Inferior parietal cortex (tissue), 1 donor: Measurements from ENCODE around the gene NPS.

Source experiments
- DNase-seq: peaks from one replicate; pipeline ENCODE4 v3.0.0-alpha.2; 2016; ENCODE audit errors: extremely low spot score

The NPS gene

DNA sequence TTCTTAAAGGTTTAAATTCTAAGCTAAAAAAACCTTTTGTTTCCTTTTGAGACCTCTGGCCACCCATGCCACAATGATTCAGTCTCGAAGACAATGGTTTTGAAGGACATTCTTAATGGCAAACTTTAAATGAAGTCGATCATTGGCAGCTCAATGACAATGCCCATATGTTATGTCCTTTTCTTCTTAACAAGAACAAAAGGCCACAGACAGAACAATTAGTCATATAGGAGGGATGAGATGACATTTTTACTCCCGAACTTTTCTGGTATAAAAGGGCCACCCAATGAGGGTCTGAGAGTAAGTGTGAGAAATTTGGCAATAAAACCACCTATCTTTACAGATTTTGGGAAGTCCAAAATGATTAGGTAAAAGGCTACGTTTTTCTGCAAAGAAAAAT, at the start of gene NPS:
Gene NPS, plus strand, starts transcription at position 301 of the 400 bp plus-strand sequence. Its CDS starts 60 bp downstream, at position 361.
- no peak for DNase-seq

GRCh38 chr10:127500127-127500526, 49.0 kb upstream of the NPS start:
- no peak for DNase-seq

- DNase-seq = no peak
Measured at GRCh38 chr10:127506094-127506493, 43.0 kb upstream of the NPS start.

GRCh38 chr10:127522298-127522697, 26.8 kb upstream of the NPS start:
- DNase-seq = no peak

GRCh38 chr10:127523476-127523875, 25.6 kb upstream of the NPS start:
- DNase-seq = no peak

- no peak for DNase-seq
Measured at GRCh38 chr10:127524229-127524628, 24.9 kb upstream of the NPS start.

- DNase-seq = no peak
Measured at GRCh38 chr10:127524908-127525665, 24.0 kb upstream of the NPS start.

DNA sequence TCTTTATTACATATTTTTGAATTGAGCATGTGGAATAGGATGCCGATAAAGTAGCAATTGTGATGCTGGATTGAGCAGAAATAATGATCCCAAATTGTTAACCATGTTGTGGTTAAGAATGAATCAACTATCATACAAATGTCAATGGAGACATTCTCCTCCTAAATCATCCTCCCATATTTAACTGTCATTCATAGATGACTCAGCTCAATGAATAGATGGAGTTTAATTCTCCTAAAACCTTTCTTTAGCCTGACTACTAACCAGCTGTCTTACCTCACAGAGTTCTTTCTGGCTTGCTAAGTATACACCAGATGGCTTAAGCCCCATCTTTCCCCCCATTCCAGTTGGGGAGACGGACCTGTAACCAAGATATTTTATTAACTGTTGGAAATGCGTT, 23.4 kb upstream of the NPS start:
- DNase-seq = no peak

DNA sequence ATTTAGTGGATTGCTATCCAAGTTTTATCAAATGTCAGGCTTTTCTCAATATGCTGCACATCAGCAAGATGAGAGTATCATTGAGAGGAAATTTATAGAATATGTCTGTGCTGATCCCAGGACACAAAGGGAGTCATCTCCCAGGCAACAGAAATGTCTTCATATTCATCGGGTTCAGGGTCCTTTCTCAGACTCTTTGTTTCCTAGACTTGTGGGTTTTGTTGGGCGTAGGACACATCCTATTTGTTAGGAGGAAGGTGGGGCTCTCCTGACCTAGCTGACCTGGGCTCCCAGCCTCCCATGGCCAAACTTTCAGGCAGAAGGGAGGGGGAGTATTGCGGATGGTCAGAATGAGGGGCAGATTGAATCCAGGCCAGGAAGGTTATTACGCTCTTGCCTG, 22.9 kb upstream of the NPS start:
- no peak for DNase-seq

- no peak for DNase-seq
Measured at GRCh38 chr10:127527320-127527719, 21.8 kb upstream of the NPS start.

GRCh38 chr10:127527891-127528290, 21.2 kb upstream of the NPS start:
- peak; percentile 35 for DNase-seq

DNA sequence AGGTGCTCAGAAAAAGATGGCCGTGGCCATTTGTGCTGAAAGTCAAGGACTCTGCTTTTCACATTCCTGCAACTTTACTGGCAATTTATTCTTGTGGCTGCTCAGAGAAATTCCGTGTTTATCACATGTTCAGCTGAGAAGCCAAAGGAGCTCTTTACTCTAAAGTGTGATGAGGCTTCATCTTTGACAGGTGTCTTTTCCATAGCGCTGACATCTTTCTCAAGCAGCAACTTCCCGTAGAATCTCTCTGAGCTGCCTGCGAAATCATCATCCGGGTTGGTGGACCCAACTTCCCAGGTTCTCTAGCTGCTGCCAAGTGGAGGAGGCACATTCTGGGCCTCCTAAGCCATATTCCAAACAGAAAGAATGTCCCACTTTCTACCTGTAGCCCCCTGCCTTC, 16.9 kb upstream of the NPS start:
- no peak for DNase-seq

DNA sequence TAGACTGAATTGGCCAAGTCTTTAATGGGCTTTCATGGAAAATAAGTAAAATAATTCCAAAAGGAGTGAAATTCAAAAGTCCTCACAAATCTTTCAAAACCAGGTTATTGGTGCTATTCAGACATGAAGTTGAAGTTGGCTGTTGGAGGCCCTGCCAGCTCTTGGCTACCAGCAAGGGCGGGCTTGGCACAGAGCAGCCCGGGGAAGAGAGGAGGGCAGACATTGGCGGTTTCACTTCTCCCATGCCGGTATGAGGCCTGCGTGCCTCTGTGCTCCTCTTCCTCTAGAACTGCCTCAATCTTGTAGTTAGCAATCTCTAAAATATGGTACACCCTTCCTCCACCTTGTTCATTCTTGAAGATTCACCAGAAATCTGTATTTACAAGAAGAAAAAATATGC, 16.4 kb upstream of the NPS start:
- DNase-seq = no peak

DNA sequence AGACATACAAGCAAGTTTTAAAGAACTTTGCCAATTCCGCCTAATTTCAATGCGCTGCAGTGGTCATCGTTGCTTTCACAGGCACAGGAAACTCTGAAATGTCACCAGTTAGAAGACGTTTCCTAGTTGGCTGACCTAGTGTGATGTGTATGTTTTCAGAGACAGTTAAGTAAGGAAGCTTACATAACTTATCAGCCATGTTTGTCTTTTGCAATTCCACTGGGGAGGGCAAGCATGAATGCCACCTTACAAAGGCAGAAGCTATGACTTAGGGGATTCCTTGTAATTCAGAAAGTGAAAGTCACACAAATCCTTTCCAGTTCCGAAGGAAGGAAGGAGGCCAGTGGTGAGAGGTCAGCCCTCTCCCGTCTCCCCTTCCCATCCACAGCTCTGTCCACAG, 15.0 kb upstream of the NPS start:
- no peak for DNase-seq

DNA sequence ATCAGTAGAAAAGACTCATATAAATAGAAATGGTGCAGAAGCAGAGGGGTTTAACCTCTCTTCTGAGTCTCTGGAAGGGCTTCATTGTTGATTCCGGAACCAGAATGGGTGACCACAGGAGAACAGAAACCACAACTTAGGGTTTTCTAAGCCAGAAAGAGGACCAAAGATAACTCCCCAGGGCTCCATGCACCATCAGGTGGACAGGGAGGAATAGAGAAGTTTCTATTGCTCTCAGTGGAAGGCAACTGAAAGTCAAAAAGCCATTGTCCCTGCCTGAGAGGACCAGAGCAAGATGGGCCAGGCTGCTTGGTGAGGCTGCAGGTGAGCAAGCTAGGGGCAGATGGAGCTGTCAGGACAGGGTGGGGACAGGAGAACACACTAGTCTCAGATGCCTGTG, 14.6 kb upstream of the NPS start:
- DNase-seq = no peak

- no peak for DNase-seq
Measured at GRCh38 chr10:127535802-127536515, 13.2 kb upstream of the NPS start.

DNA sequence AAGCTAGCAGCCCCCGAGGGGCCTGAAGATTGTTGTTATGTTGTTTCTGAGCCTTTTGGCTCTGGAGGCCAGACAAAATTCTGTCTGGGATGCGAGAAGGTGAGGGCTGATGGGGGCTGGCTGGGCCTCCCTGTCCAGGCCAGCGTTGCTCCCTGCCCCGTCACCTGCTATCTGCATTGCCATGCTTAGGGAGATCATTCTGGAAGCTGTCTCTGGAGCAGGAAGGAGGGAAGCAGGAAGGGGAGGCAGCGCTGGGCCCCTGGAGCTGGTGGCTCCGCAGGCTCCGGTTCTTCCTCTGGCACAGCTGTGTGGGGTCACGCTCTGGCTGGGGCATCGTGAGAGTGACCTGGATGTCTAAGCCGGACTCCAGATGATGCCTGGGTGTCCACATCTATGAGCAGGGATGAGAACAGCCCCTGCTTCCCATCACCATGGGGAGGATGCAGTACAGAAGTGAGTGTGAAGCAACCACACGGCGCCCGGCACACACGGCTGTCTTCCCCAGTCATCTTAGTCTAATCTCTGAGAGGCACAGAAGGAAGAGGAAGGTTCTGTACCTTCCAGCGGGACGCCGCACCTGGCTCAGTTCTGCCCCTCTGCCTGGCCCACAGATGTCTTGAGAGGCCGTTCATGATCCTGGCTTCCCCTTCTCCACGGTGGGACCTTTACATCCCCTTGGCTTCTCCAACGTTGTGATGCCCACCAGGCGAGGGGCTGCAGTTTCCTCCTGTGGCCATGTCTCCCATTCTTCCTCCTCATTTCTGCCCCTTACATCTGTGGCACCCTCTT, 11.9 kb upstream of the NPS start:
- no peak for DNase-seq

- no peak for DNase-seq
Measured at GRCh38 chr10:127537924-127538323, 11.2 kb upstream of the NPS start.

DNA sequence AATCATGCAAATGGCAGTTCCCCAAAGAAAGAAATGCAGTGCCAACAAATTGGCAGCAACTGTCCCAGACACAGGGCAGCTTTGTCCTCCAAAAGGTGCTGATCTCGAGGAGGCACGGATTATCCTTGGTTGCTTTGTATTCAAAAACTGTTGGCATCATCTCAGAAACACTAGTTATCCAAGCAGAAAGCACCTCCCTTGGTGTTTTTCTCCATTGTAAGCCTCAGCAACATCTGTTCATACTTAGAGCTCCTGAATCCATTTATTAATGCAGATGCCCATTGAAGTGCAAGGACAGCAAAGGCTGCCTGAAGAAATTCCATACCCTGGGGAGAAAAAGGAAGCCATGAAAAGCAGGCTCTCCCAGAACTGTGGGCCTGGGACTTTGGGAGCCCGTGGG, 1.1 kb upstream of the NPS start:
- no peak for DNase-seq

DNA sequence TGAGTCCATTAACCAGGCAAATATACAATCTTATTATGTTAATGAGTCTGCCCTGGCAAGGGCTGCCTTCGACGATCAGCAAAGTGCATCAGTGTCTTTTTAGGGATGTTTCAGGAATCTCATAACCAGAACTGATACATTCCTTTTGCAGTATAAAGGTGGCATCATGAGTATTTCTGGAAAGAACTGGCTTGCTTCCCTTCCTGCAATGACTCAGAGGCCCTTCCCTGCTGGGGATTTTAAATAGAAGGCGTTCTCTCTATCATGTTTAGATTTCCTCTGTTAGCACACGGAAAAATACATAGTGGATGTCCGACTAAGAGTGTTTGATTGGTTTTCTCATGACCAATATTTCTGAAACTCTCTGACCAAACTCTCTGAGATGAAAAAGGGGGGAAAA, 1.8 kb downstream of the NPS start:
- DNase-seq = peak; percentile 55

GRCh38 chr10:127552446-127552845, 3.3 kb downstream of the NPS start:
- no peak for DNase-seq

DNA sequence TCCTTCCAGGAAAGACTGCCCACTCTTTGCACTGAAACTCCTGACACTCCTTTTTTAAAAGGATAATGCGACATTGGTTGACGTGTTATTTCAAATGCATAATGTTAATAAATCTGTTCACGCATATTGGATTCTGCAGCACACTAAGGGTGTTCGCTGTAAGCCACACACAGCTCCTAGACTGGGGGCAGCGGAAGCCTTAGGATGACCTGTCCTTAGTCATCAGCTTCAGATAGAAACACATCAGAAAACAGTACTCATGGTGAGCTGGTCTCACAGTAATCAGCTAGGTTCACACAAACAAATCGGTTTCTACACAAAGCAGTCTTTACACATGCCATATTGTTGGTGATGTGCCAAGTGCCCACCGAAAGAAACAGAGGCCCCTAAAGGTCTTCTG, 4.3 kb downstream of the NPS start:
- DNase-seq = no peak

GRCh38 chr10:127556916-127557315, 7.8 kb downstream of the NPS start:
- DNase-seq = no peak
